Ureter (tissue), 1 donor: ENCODE results near the gene ZFYVE1. TPM values are rescaled to one million over a fixed set of nuclear protein-coding genes. Genes with fewer than 3 reads are reported as not detected.

Experiments
- DNase-seq: peaks from one replicate; pipeline ENCODE4 v3.0.0-alpha.2; 2020; ENCODE audit warnings: low spot score
- total RNA-seq: library from RNA; stranded (reverse); gene quantifications from one replicate; pipeline ENCODE4 v1.2.4, GENCODE V29; 2023
- donor health status: DM: yes; HTN: yes; CAD: no.

ZFYVE1 gene
- total RNA-seq, 1 donor from 2014 or later, result 16.9 TPM

DNA sequence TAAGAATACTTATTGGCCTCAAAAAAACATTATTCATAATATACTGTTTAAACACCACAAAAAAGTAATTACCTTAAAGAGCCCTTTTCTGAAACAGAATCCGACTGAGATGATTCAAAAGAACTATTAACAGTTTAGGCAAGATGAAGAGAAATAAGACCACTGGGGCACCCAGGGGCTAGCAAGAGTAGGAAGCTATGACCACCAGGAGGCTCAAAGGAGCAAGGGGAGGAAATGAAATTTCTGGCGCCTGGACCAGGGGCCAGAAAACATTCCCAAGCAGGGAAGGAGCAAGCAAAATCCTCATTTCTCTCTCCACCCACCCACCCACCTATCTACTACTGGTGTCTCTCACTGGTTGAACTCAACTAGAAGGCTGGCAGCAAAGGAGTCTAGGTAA is 106.9 kb downstream of the ZFYVE1 start:
- DNase-seq, result no peak

Other genes starting within 250 kb of the ZFYVE1 start
- gene DPF3, start 133.0 kb downstream of the ZFYVE1 start, total RNA-seq, result 2.0 TPM
- gene DCAF4, start 100.6 kb downstream of the ZFYVE1 start, total RNA-seq, result 26.0 TPM
- gene RBM25, start 31.4 kb upstream of the ZFYVE1 start, total RNA-seq, result 128 TPM
- gene PSEN1, start 109.4 kb upstream of the ZFYVE1 start, total RNA-seq, result 71.1 TPM
- 6.7 TPM for gene PAPLN, start 210.4 kb upstream of the ZFYVE1 start, total RNA-seq